Measurements from ENCODE around the gene TMEM218. TPM values are rescaled to one million over a fixed set of nuclear protein-coding genes. Genes with fewer than 3 reads are reported as not detected.

TMEM218 gene
- total and polyA plus RNA-seq, 2 donors (not counting 3 experiments of a cell fraction or from before 2014, with no cell fraction given): 23.8 to 45.1 TPM

DNA sequence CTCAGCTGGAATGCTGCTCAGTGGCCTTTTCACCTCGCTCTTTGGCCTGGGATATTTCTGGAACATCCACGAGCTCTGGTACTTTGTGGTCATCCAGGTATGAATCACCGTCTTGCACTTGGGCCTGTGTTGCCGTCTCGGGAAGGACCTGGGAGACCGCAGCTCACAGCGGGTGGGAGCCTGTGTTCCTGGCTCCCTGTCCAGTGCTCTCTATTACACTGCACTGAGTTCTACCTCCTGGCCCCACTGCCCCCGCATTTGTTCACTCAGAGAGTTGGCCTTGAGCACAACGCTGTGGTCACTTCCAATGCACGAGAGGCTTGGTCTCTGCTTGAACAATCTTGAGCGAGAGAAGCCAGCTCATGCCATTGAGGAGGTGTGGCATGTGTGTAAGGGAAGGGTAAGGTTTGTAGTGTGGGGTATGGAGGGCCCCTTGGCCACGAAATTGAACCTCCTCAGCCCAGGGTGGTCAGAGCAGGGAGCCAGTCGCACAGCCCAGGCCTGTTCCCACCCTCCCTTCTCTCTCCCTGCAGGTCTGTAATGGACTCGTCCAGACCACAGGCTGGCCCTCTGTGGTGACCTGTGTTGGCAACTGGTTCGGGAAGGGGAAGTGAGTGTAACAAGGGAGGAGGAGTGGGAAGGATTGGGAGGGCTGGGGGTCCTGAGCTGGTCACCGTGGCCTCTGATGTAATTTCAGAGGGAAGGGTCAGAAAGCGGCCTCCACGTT is 32.1 kb downstream of the TMEM218 start:
- Histone ChIP-seq H3K79me2 (ENCODE audit: control insufficient read depth, insufficient read depth, low read length) (no peaks in the 10 kb centered on the region), H3K27ac (ENCODE audit: insufficient read depth, low read depth, low read length) (no peak overlapping the region), H3K4me2 (ENCODE audit: insufficient read depth, low read length) (no peak overlapping the region), H3K9ac (replicated peaks; ENCODE audit: extremely low read depth, insufficient read depth, low read length) (no peak overlapping the region), H3K9me3 (replicated peaks; ENCODE audit: control insufficient read depth, insufficient read depth, low read length) (no peaks in the 10 kb centered on the region), H2AFZ (ENCODE audit: low read depth, low read length) (peak overlapping the region; percentile 46), H3K36me3 (ENCODE audit: control insufficient read depth in 2 of 2, extremely low read depth in 1 of 2, insufficient read depth in 2 of 2, low read length in 2 of 2) (no peaks in the 10 kb centered on the region), H3K4me3 (replicated peaks in 1 of 3; ENCODE audit: insufficient read depth in 1 of 3, low read depth in 1 of 3, low read length in 3 of 3) (no peak overlapping the region), H3K4me1 (ENCODE audit: control insufficient read depth, extremely low read depth, insufficient read depth, low read length) (peaks cover 12% of the 10 kb centered on the region), H3K27me3 (ENCODE audit: control insufficient read depth in 2 of 2, insufficient read depth in 2 of 2, low read length in 2 of 2) (no peaks in the 10 kb centered on the region), H3K9me1 (replicated peaks; ENCODE audit: control insufficient read depth, extremely low read depth, insufficient read depth, low read length) (no peaks in the 10 kb centered on the region), H4K20me1 (replicated peaks; ENCODE audit: control insufficient read depth, extremely low read depth, insufficient read depth, low read length) (no peaks in the 10 kb centered on the region)
- DNase-seq (ENCODE audit: low read depth, low spot score): no peak
- TF ChIP-seq JUN (IDR thresholded peaks at IDR 0.05; ENCODE audit: borderline replicate concordance, insufficient read depth, insufficient read length, low read depth) (no peak), POLR2A (IDR thresholded peaks at IDR 0.05; ENCODE audit: low read depth, low read length) (no peak), EZH2 (IDR thresholded peaks at IDR 0.05; ENCODE audit: borderline replicate concordance, low read depth, low read length, severe bottlenecking) (no peak)
- TF ChIP-seq, protein P1, sequence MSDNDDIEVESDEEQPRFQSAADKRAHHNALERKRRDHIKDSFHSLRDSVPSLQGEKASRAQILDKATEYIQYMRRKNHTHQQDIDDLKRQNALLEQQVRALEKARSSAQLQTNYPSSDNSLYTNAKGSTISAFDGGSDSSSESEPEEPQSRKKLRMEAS (IDR thresholded peaks at IDR 0.05; ENCODE audit: insufficient read depth, insufficient read length): no peak
- BruUV-seq (replicated peaks): no TSS peak
- FAIRE-seq: peak; percentile 59
- dilution Hi-C loops (cut with MboI; ENCODE audit: extremely low pct_ligation_motif_present, low sequenced_read_pairs) (no loop called here), intact Hi-C loops (cut with micrococcal nuclease) (no loop called here)
- ChIA-PET CTCF (interaction anchor here (0.7 to 1.5 kb wide), 6 partner anchors 8 to 63 kb away, joined by 3 to 5 read pairs (median 3); partner anchors contain the start of gene SLC37A2), POLR2A (no interaction called here)

DNA sequence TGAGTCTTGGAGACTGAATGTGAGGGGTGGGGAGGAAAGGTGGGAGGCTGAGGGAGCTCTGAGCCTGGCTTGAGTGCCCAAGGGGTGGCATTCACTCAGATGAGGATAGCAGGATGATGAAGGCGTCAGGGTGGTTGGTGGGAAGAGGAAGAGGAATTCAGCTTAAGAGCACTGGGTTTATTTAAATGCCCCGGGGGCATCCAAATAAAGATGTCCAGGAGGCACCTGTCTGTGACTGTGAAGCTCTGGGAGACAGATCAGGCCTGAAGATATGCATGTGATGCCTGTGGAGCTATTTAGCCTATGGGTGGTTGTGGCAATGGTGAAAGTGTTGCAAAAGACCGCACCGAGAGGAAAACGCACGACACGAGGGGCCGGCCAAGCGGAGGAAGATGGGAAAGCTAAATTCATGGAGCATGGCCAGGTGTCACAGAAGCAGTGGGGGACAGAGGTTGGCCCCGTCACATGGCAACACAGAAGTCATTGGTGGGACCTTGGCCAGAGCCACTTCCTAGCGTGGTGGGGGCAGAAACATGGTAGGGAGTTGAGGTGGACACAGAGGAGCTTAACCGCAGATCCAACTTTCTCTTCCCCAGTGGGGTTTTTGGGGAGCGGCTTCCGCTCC is 32.8 kb downstream of the TMEM218 start:
- BruUV-seq (replicated peaks): no TSS peak
- Histone ChIP-seq H2AFZ (ENCODE audit: low read depth, low read length) (no peak overlapping the region), H3K9me1 (replicated peaks; ENCODE audit: control insufficient read depth, extremely low read depth, insufficient read depth, low read length) (no peaks in the 10 kb centered on the region), H3K9me3 (replicated peaks; ENCODE audit: control insufficient read depth, insufficient read depth, low read length) (no peaks in the 10 kb centered on the region), H3K27me3 (ENCODE audit: control insufficient read depth in 2 of 2, insufficient read depth in 2 of 2, low read length in 2 of 2) (no peaks in the 10 kb centered on the region), H3K79me2 (ENCODE audit: control insufficient read depth, insufficient read depth, low read length) (no peaks in the 10 kb centered on the region), H3K4me1 (ENCODE audit: control insufficient read depth, extremely low read depth, insufficient read depth, low read length) (peaks cover 12% of the 10 kb centered on the region), H3K36me3 (ENCODE audit: control insufficient read depth in 2 of 2, extremely low read depth in 1 of 2, insufficient read depth in 2 of 2, low read length in 2 of 2) (no peaks in the 10 kb centered on the region), H3K4me3 (replicated peaks in 1 of 3; ENCODE audit: insufficient read depth in 1 of 3, low read depth in 1 of 3, low read length in 3 of 3) (no peak overlapping the region), H3K9ac (replicated peaks; ENCODE audit: extremely low read depth, insufficient read depth, low read length) (no peak overlapping the region), H3K27ac (ENCODE audit: insufficient read depth, low read depth, low read length) (no peak overlapping the region), H3K4me2 (ENCODE audit: insufficient read depth, low read length) (no peak overlapping the region), H4K20me1 (replicated peaks; ENCODE audit: control insufficient read depth, extremely low read depth, insufficient read depth, low read length) (no peaks in the 10 kb centered on the region)
- DNase-seq (ENCODE audit: low read depth, low spot score): no peak
- dilution Hi-C loops (cut with MboI; ENCODE audit: extremely low pct_ligation_motif_present, low sequenced_read_pairs) (no loop called here), intact Hi-C loops (cut with micrococcal nuclease) (no loop called here)
- no peak for TF ChIP-seq EZH2 (IDR thresholded peaks at IDR 0.05; ENCODE audit: borderline replicate concordance, low read depth, low read length, severe bottlenecking)
- TF ChIP-seq, protein P1 (IDR thresholded peaks at IDR 0.05; ENCODE audit: insufficient read depth, insufficient read length): no peak
- TF ChIP-seq POLR2AphosphoS5 (IDR thresholded peaks at IDR 0.05; ENCODE audit: insufficient read depth, low read depth, low read length): no peak
- no peak for TF ChIP-seq MYC (IDR thresholded peaks at IDR 0.05; ENCODE audit: low read depth, low read length)
- no peak for TF ChIP-seq JUN (IDR thresholded peaks at IDR 0.05; ENCODE audit: borderline replicate concordance, insufficient read depth, insufficient read length, low read depth)
- no peak for TF ChIP-seq FOS (IDR thresholded peaks at IDR 0.05; ENCODE audit: borderline replicate concordance, insufficient read depth, low read length)
- TF ChIP-seq, protein P2, sequence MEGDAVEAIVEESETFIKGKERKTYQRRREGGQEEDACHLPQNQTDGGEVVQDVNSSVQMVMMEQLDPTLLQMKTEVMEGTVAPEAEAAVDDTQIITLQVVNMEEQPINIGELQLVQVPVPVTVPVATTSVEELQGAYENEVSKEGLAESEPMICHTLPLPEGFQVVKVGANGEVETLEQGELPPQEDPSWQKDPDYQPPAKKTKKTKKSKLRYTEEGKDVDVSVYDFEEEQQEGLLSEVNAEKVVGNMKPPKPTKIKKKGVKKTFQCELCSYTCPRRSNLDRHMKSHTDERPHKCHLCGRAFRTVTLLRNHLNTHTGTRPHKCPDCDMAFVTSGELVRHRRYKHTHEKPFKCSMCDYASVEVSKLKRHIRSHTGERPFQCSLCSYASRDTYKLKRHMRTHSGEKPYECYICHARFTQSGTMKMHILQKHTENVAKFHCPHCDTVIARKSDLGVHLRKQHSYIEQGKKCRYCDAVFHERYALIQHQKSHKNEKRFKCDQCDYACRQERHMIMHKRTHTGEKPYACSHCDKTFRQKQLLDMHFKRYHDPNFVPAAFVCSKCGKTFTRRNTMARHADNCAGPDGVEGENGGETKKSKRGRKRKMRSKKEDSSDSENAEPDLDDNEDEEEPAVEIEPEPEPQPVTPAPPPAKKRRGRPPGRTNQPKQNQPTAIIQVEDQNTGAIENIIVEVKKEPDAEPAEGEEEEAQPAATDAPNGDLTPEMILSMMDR (IDR thresholded peaks at IDR 0.05; ENCODE audit: extremely low read depth in 1 of 2, insufficient read depth in 1 of 2, low read depth in 1 of 2, low read length in 2 of 2): no peak
- TF ChIP-seq GATA2 (IDR thresholded peaks at IDR 0.05; ENCODE audit: insufficient read depth, insufficient read length, low read depth, low read length): no peak
- no peak for TF ChIP-seq POLR2A (IDR thresholded peaks at IDR 0.05; ENCODE audit: low read depth, low read length)
- ChIA-PET CTCF (interaction anchor here (0.7 to 1.5 kb wide), 5 partner anchors 9 to 63 kb away, joined by 3 read pairs; partner anchors contain the start of gene SLC37A2), POLR2A (no interaction called here)
- no peak for FAIRE-seq
